ENCODE results near the gene ERLIN1. TPM values are rescaled to one million over a fixed set of nuclear protein-coding genes. Genes with fewer than 3 reads are reported as not detected.

The ERLIN1 gene
- total and polyA plus RNA-seq, 8 donors, result 23.8 to 56.3 (median 47.0) TPM

GRCh38 chr10:100120550-100120949 lies 65.3 kb downstream of the ERLIN1 start:
- no peak overlapping the region for H3K27ac ChIP-seq
- no peaks in the 10 kb centered on the region for H3K36me3 ChIP-seq
- no peak overlapping the region for H3K4me3 ChIP-seq
- no peak for TF ChIP-seq CTCF (IDR thresholded peaks at IDR 0.05)
- peaks cover 0 to 17% of the 10 kb centered on the region in 2 donors for H3K27me3 ChIP-seq
- no peaks in the 10 kb centered on the region for H3K9me3 ChIP-seq
- intact Hi-C loops (cut with DNase I), result no loop called here
- ATAC-seq, result no peak
- no peaks in the 10 kb centered on the region for H3K4me1 ChIP-seq
- DNase-seq, result no peak

DNA sequence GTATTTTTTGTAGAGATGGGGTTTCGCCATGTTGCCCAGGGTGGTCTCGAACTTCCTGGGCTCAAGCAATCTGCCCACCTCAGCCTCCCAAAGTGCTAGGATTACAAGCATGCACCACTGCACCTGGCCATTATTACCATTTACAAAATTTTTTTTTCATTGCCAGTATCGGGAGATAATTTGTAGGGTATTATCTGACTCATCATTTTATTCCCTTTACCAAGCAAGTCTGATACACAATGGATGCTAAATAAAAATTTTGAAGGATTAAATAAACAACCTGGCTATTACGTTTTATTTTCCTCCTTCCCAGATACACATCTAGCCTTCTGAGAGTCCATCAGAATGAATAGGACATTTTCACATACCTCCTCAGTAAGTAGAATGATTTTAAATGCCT lies 66.1 kb downstream of the ERLIN1 start:
- Histone ChIP-seq H3K4me1 (no peaks in the 10 kb centered on the region), H3K9me3 (no peaks in the 10 kb centered on the region), H3K27me3 (peaks cover 6 to 25% of the 10 kb centered on the region in 2 donors), H3K27ac (no peak overlapping the region), H3K4me3 (no peak overlapping the region), H3K36me3 (no peaks in the 10 kb centered on the region)
- no peak for TF ChIP-seq CTCF (IDR thresholded peaks at IDR 0.05)
- no peak for ATAC-seq
- intact Hi-C loops (cut with DNase I), result no loop called here
- DNase-seq, result no peak

DNA sequence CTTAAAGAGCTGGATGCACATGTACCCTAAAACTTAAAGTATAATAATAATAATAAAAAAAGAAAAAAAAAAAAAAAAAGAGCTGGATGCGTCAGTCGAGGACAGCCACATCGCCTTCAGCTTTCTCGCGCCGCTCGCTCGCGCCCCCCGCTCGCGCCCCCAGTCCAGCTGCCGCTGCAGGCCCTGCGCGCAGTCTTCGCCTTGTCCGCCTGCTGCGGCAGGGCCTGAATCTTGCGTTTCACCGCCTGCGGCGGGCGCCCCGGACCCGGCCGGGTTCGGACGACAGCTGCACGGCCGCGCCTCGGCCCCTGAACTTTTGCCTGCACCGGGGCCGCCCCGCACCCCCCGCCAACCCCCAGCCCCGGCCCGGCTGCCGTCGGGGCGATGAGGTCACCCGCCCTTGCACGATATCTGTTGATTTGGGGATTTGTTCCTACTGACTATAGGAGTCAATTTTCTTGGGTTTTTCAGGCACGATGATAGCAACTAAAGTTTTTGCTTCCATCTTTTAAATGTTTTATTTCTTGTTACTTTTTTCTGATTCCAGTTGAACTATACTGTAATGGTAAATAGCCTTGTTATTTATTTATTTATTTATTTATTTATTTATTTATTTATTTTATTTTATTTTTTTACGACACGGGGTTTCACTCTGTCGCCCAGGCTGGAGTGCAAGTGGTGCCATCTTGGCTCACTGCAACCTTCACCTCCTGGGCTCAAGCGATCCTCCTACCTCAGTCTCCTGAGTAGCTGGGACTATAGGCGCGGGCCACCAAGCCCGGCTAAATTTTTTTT lies 70.7 kb downstream of the ERLIN1 start:
- no peak for TF ChIP-seq CTCF (IDR thresholded peaks at IDR 0.05)
- Histone ChIP-seq H3K27me3 (peaks cover 9 to 49% of the 10 kb centered on the region in 2 donors), H3K27ac (no peak overlapping the region), H3K4me1 (no peaks in the 10 kb centered on the region), H3K4me3 (no peak overlapping the region), H3K36me3 (no peaks in the 10 kb centered on the region), H3K9me3 (no peaks in the 10 kb centered on the region)
- intact Hi-C loops (cut with DNase I), result no loop called here
- ATAC-seq (no peak), DNase-seq (peak in 2 of 4 donors; percentile 19 to 72)

DNA sequence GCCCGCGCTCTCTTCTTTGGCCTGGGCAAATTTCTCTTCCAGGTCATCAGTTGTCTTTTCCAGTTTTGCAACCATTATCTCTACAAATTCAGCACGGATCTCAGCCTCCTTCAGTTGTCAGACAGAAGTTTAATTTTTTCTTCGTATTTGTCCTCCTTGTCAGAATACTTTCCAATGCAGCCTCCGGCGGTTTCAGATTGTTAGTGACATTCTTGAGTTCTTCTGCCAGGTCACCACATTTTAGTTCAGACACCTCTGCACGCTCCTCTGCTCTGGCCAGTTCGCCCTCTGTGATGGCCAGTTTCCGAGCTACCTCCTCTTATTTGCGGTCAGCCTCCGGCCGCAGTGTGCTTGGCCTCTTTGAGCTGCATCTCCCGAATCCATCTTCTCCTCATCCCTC lies 71.4 kb downstream of the ERLIN1 start:
- no peak overlapping the region for H3K4me3 ChIP-seq
- no peaks in the 10 kb centered on the region for H3K9me3 ChIP-seq
- intact Hi-C loops (cut with DNase I), result no loop called here
- ATAC-seq (no peak), DNase-seq (no peak)
- H3K36me3 ChIP-seq, result no peaks in the 10 kb centered on the region
- peaks cover 9 to 49% of the 10 kb centered on the region in 2 donors for H3K27me3 ChIP-seq
- no peaks in the 10 kb centered on the region for H3K4me1 ChIP-seq
- no peak for TF ChIP-seq CTCF (IDR thresholded peaks at IDR 0.05)
- no peak overlapping the region for H3K27ac ChIP-seq

DNA sequence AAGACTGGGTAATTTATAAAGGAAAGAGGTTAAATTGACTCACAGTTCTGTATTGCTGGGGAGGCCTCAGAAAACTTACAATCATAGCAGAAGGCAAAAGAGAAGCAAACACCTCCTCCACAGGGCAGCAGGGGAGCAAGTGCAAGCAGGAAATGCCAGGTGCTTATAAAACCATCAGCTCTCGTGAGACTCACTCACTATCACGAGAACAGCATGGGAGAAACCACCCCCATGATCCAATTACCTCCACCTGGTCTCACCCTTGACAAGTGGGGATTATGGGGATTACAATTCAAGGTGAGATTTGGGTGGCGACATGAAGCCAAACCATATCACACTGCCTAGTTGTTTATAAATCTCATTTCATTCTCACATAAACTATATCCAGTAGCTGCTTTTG lies 76.2 kb downstream of the ERLIN1 start:
- ATAC-seq (no peak), DNase-seq (no peak)
- Histone ChIP-seq H3K4me1 (no peaks in the 10 kb centered on the region), H3K27me3 (peaks cover 3 to 28% of the 10 kb centered on the region in 2 donors), H3K4me3 (no peak overlapping the region), H3K36me3 (no peaks in the 10 kb centered on the region), H3K27ac (no peak overlapping the region), H3K9me3 (no peaks in the 10 kb centered on the region)
- no peak for TF ChIP-seq CTCF (IDR thresholded peaks at IDR 0.05)
- intact Hi-C loops (cut with DNase I), result no loop called here

Data from left lung (tissue), 10 donors.